Epithelial cell of esophagus (primary cell): ENCODE data around the gene S100A3.

Experiments used
- DNase-seq: peaks from one replicate; pipeline ENCODE4 v3.0.0; 2010; ENCODE audit warnings: low read depth
- H3K4me3 ChIP-seq: 2 replicates; pipeline ENCODE4 v1.5.1; 2011; ENCODE audit warnings: mild to moderate bottlenecking, low read length, control low read depth
- CTCF ChIP-seq: IDR thresholded peaks from 2 replicates; pipeline ENCODE4 v1.5.1; 2011; ENCODE audit warnings: low read depth, mild to moderate bottlenecking, low read length, control low read depth, inconsistent platforms; ENCODE audit not compliant: insufficient read depth; ENCODE audit errors: missing control alignments

Gene S100A3

GRCh38 chr1:153547560-153548551 is 1.2 kb downstream of the S100A3 start:
- TF ChIP-seq CTCF = no peak
- H3K4me3 ChIP-seq = no peak overlapping the region
- DNase-seq = peak; percentile 14

GRCh38 chr1:153546796-153547559 is 2.1 kb downstream of the S100A3 start:
- DNase-seq = peak; percentile 17
- H3K4me3 ChIP-seq = no peak overlapping the region
- TF ChIP-seq CTCF = no peak

- TF ChIP-seq CTCF = no peak
- H3K4me3 ChIP-seq = no peak overlapping the region
- no peak for DNase-seq
Measured at GRCh38 chr1:153546371-153546770, 2.7 kb downstream of the S100A3 start.

GRCh38 chr1:153545067-153546055 is 3.7 kb downstream of the S100A3 start, which contains the start of gene S100A4:
TSS of gene S100A4 (minus strand) at chr1:153545806. CDS start at chr1:153544794, 1,012 bp downstream.
- no peak for TF ChIP-seq CTCF
- DNase-seq = peak; percentile 94
- no peak within 1 kb of the TSS for H3K4me3 ChIP-seq

- no peak for TF ChIP-seq CTCF
- peak; percentile 4 for DNase-seq
- H3K4me3 ChIP-seq = no peak overlapping the region
Measured at GRCh38 chr1:153544453-153545066, 4.5 kb downstream of the S100A3 start.

- no peak for TF ChIP-seq CTCF
- H3K4me3 ChIP-seq = no peak overlapping the region
- no peak for DNase-seq
Measured at GRCh38 chr1:153543736-153544135, 5.3 kb downstream of the S100A3 start.
